Measurements from ENCODE around the gene UBAC1. TPM values are rescaled to one million over a fixed set of nuclear protein-coding genes. Genes with fewer than 3 reads are reported as not detected.

The UBAC1 gene
- total and polyA plus RNA-seq, 9 of the 15 experiments (the other 6 are each of a cell fraction or from before 2014, with no cell fraction given), result 94.0 to 399 (median 228) TPM

DNA sequence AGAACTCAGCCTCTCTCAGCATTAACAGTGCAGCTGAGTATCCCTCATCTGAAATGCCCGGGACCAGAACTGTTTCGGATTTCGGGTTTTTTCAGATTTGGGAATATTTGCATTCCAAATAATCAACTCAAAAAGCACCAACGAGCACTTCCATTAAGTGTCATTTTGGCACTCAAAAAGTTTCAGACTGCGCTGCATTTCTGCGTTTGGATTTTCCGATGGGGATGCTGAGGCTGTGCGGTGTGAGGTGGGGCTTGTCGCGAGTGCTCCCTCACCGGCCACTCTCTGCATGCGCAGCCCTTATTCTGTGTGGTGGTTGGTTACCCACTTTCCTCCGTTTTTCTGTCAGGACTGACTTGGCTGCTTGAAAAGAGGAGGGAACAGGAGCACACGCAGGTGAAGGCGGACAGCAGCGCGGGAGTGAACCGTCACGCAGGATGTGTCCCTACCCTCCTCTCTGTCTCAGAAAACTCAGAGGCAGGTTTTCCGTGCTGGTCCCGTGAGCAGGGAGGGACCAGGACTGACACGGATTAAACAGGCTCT, 8.4 kb downstream of the UBAC1 start (continued):
- TF ChIP-seq HDGF (IDR thresholded peaks at IDR 0.05) (no peak), IFI16 (CRISPR knock-in tag; IDR thresholded peaks at IDR 0.05) (0 out of 2 replicates have a peak, but pooled peaks have one; percentile 18), ARNT (IDR thresholded peaks at IDR 0.05) (no peak), SAFB (IDR thresholded peaks at IDR 0.05; ENCODE audit: borderline replicate concordance, low read depth, low read length) (no peak), ZBTB43 (CRISPR knock-in tag; IDR thresholded peaks at IDR 0.05) (no peak), TCFL5 (CRISPR knock-in tag; conservative IDR thresholded peaks at IDR 0.05) (no peak), TAF1 (IDR thresholded peaks at IDR 0.05; ENCODE audit: control insufficient read depth, extremely low read depth, insufficient read depth, low read length, severe bottlenecking) (no peak), AFF4 (CRISPR knock-in tag; IDR thresholded peaks at IDR 0.05) (no peak), FOXP1 (CRISPR knock-in tag; IDR thresholded peaks at IDR 0.05) (0 out of 2 replicates have a peak, but pooled peaks have one; percentile 48)
